Measurements from ENCODE around the gene RASSF5. TPM values are rescaled to one million over a fixed set of nuclear protein-coding genes. Genes with fewer than 3 reads are reported as not detected.

The RASSF5 gene
- polyA plus RNA-seq, 2 of the 4 experiments (the other 2 are of a cell fraction), result 2.0 to 2.2 TPM

GRCh38 chr1:206544562-206545257 lies 37.4 kb downstream of the RASSF5 start:
- Histone ChIP-seq H3K9me3 (no peaks in the 10 kb centered on the region), H3K4me2 (no peak overlapping the region), H3K4me1 (no peaks in the 10 kb centered on the region), H3K4me3 (no peak overlapping the region), H3K27ac (no peak overlapping the region)
- WGBS (ENCODE audit: missing lambda C conversion rate), result 9% methylated on average over 9 of the region's 9 CpGs
- ATAC-seq, result peak; percentile 92 to 96
- POLR2A ChIA-PET, result interaction anchor here (0.6 kb wide), 1 partner anchor 46 kb away, joined by 4 read pairs; no protein-coding TSS in a partner anchor
- CTCF ChIA-PET, result interaction anchor here (0.6 to 14.4 kb wide), 49 partner anchors 9 to 441 kb away, joined by 3 to 219 read pairs (median 5); partner anchors contain the start of genes EIF2D and IKBKE
- no peak for FAIRE-seq
- DNase-seq (ENCODE audit: low read depth in 1 of 2, low spot score in 1 of 2), result peak; percentile 57 to 79
- no peak for TF ChIP-seq CBX2 (IDR thresholded peaks at IDR 0.05; ENCODE audit: borderline replicate concordance, low read depth)
- no peak for TF ChIP-seq JUN (IDR thresholded peaks at IDR 0.05)
- no peak for TF ChIP-seq ESRRA (IDR thresholded peaks at IDR 0.05; ENCODE audit: borderline replicate concordance, low read length)
- TF ChIP-seq NR3C1 (IDR thresholded peaks at IDR 0.05), result no peak
- peak; percentile 64 to 72 for TF ChIP-seq RAD21 (conservative IDR thresholded peaks at IDR 0.05 in 1 of 2, IDR thresholded peaks at IDR 0.05 in 1 of 2)
- TF ChIP-seq FOXS1 (CRISPR knock-in tag; IDR thresholded peaks at IDR 0.05), result no peak
- TF ChIP-seq PHF8 (IDR thresholded peaks at IDR 0.05; ENCODE audit: borderline replicate concordance, low read depth), result no peak
- TF ChIP-seq RNF2 (IDR thresholded peaks at IDR 0.05; ENCODE audit: borderline replicate concordance, low read depth), result no peak
- TF ChIP-seq, protein P1, sequence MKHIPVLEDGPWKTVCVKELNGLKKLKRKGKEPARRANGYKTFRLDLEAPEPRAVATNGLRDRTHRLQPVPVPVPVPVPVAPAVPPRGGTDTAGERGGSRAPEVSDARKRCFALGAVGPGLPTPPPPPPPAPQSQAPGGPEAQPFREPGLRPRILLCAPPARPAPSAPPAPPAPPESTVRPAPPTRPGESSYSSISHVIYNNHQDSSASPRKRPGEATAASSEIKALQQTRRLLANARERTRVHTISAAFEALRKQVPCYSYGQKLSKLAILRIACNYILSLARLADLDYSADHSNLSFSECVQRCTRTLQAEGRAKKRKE (CRISPR knock-in tag; IDR thresholded peaks at IDR 0.05; ENCODE audit: low read depth), result no peak
- TF ChIP-seq, protein P2, sequence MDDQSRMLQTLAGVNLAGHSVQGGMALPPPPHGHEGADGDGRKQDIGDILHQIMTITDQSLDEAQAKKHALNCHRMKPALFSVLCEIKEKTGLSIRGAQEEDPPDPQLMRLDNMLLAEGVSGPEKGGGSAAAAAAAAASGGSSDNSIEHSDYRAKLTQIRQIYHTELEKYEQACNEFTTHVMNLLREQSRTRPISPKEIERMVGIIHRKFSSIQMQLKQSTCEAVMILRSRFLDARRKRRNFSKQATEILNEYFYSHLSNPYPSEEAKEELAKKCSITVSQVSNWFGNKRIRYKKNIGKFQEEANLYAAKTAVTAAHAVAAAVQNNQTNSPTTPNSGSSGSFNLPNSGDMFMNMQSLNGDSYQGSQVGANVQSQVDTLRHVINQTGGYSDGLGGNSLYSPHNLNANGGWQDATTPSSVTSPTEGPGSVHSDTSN (IDR thresholded peaks at IDR 0.05), result no peak
- TF ChIP-seq FOSB (CRISPR knock-in tag; IDR thresholded peaks at IDR 0.05), result no peak
- TF ChIP-seq HOXB13 (CRISPR knock-in tag; IDR thresholded peaks at IDR 0.05; ENCODE audit: low read depth), result no peak
- no peak for TF ChIP-seq CEBPB (IDR thresholded peaks at IDR 0.05)
- no peak for TF ChIP-seq ZC3H11A (IDR thresholded peaks at IDR 0.05)
- TF ChIP-seq POLR2A (IDR thresholded peaks at IDR 0.05; ENCODE audit: low read length), result no peak
- peak; percentile 84 for TF ChIP-seq SMC3 (IDR thresholded peaks at IDR 0.05)
- TF ChIP-seq JUNB (IDR thresholded peaks at IDR 0.05), result no peak
- no peak for TF ChIP-seq RARB (CRISPR knock-in tag; IDR thresholded peaks at IDR 0.05)
- no peak for TF ChIP-seq BHLHE40 (IDR thresholded peaks at IDR 0.05; ENCODE audit: low read depth, low read length)
- no peak for TF ChIP-seq KDM1A (IDR thresholded peaks at IDR 0.05; ENCODE audit: low read depth)
- no peak for TF ChIP-seq CBX8 (IDR thresholded peaks at IDR 0.05)
- TF ChIP-seq, protein P3, sequence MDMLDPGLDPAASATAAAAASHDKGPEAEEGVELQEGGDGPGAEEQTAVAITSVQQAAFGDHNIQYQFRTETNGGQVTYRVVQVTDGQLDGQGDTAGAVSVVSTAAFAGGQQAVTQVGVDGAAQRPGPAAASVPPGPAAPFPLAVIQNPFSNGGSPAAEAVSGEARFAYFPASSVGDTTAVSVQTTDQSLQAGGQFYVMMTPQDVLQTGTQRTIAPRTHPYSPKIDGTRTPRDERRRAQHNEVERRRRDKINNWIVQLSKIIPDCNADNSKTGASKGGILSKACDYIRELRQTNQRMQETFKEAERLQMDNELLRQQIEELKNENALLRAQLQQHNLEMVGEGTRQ (IDR thresholded peaks at IDR 0.05), result peak; percentile 71
- no peak for TF ChIP-seq CHD2 (IDR thresholded peaks at IDR 0.05; ENCODE audit: low read length, partially characterized antibody)
- TF ChIP-seq HDAC2 (IDR thresholded peaks at IDR 0.05), result no peak
- TF ChIP-seq RCOR1 (IDR thresholded peaks at IDR 0.05; ENCODE audit: low read depth, low read length), result no peak
- TF ChIP-seq HOXB5 (CRISPR knock-in tag; IDR thresholded peaks at IDR 0.05), result no peak
- no peak for TF ChIP-seq MAFK (IDR thresholded peaks at IDR 0.05; ENCODE audit: partially characterized antibody)
- TF ChIP-seq HMGXB4 (CRISPR knock-in tag; IDR thresholded peaks at IDR 0.05; ENCODE audit: borderline replicate concordance), result no peak
- no peak for TF ChIP-seq GATA3 (IDR thresholded peaks at IDR 0.05; ENCODE audit: borderline replicate concordance)
- TF ChIP-seq, protein P4, sequence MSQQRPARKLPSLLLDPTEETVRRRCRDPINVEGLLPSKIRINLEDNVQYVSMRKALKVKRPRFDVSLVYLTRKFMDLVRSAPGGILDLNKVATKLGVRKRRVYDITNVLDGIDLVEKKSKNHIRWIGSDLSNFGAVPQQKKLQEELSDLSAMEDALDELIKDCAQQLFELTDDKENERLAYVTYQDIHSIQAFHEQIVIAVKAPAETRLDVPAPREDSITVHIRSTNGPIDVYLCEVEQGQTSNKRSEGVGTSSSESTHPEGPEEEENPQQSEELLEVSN (IDR thresholded peaks at IDR 0.05; ENCODE audit: borderline replicate concordance, low read depth), result no peak
- TF ChIP-seq, protein P5, sequence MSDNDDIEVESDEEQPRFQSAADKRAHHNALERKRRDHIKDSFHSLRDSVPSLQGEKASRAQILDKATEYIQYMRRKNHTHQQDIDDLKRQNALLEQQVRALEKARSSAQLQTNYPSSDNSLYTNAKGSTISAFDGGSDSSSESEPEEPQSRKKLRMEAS (IDR thresholded peaks at IDR 0.05), result peak; percentile 81
- no peak for TF ChIP-seq MAZ (IDR thresholded peaks at IDR 0.05; ENCODE audit: borderline replicate concordance, low read depth, low read length)
- TF ChIP-seq EHMT2 (IDR thresholded peaks at IDR 0.05; ENCODE audit: low read depth), result no peak
- 0 out of 2 replicates have a peak, but pooled peaks have one; percentile 33 for TF ChIP-seq MYC (IDR thresholded peaks at IDR 0.05; ENCODE audit: borderline replicate concordance, low read length)
- TF ChIP-seq EHF (CRISPR knock-in tag; IDR thresholded peaks at IDR 0.05), result no peak
- no peak for TF ChIP-seq FOSL2 (IDR thresholded peaks at IDR 0.05)
- no peak for TF ChIP-seq FOSL2 (CRISPR knock-in tag; IDR thresholded peaks at IDR 0.05)
